GM21737 (cell line): ENCODE results near the gene OR10G7.
"Not testable (repeated sequence)": the region's sequence is repeated elsewhere in the genome, so short reads cannot be mapped to it uniquely, and the experiment has no call there.

Experiments
- ATAC-seq: cut with Tn5 transposase; IDR thresholded peaks from one replicate; pipeline ENCODE4 v1.9.1; 2021; ENCODE audit warnings: mild to moderate bottlenecking, moderate library complexity; ENCODE audit not compliant: unreplicated experiment

The OR10G7 gene

GRCh38 chr11:124043420-124043819, 2.3 kb upstream of the OR10G7 start:
- ATAC-seq = no peak

DNA sequence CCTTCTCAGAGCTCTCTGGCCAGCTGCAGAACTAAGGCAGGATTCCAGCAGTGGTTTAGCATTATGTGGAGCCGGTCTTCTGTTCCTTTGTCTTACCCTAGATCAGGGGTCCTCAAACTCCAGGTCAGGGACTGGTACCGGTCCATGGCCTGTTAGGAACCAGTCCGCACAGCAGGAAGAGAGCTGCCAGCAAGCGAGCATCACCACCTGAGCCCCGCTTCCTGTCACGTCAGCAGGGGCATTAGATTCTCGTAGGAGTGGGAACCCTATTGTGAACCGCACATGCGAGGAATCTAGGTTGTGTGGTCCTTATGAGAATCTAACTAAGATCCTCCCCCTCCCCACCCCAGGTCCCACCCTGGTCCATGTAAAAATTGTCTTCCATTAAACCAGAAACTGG, 1.6 kb downstream of the OR10G7 start:
- ATAC-seq = no peak

DNA sequence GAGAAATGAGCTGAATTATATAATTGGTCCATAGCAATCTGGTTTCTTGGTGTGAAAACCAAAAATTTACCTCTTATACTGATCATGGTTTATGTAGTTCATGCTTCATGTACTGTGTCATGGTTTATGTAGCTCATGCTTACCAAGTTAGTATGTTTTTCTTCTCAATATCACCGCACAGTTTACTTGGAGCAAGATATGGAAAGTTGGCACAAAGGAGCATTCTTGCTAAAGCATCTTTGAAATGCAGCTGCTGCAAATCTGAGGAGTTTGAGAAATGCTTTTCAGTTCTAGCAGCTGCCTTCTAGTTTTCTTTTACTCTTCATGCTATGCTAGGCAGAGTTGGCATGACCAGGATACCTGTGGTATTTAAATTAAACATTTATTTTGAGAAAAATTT, 4.5 kb downstream of the OR10G7 start:
- ATAC-seq = no peak

- ATAC-seq = no peak
Measured at GRCh38 chr11:124026498-124026897, 14.6 kb downstream of the OR10G7 start, which contains the start of gene OR10G8. OR10G8 (plus strand) TSS chr11:124026798; CDS start chr11:124029623, 2,825 bp downstream.

DNA sequence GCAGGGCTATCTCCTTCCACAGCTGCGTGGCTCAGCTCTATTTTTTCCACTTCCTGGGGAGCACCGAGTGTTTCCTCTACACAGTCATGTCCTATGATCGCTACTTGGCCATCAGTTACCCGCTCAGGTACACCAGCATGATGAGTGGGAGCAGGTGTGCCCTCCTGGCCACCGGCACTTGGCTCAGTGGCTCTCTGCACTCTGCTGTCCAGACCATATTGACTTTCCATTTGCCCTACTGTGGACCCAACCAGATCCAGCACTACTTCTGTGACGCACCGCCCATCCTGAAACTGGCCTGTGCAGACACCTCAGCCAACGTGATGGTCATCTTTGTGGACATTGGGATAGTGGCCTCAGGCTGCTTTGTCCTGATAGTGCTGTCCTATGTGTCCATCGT, 25.3 kb downstream of the OR10G7 start:
- not testable (repeated sequence) for ATAC-seq

DNA sequence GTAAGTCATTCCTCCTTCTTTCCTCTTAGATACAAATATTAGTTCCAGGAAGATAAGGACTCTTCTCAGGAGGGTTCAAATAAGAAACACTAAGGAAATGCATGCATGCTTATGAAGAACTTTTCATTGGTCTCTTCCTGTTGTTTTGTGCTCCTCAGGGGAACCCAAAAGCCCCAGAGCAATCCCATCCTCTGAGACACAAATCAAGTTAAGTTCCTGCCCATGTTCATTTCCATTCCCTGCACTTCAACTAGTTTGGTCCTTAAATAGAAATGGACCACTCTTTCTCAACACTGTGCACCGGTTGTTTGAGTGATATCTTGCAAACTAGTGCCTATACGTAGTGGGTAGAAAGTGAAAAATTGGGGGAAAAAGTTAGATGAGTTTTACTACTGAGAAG, 28.4 kb downstream of the OR10G7 start, which contains the start of gene OR10G4:
TSS of gene OR10G4 (plus strand) at position 301 of the 400 bp plus-strand sequence. CDS start 2,578 bp downstream, outside the sequence.
- ATAC-seq = no peak

DNA sequence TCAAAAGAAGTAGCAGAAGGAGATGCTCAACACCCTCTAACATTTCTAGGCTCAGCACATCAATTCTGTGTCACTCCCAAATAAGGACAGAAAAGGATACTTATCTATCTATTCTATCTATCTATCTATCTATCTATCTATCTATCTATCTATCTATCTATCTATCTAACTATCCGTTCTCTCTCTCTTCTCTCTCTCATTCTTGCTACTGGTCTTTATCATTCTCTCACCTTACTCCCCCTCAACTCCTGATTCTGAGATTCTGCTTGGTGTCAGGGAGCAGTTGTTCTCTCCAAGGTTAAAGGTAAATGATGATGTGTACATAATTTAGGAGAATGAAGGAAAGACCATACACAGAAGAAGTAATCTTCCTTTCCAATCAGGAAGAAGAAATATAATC, 46.0 kb downstream of the OR10G7 start, which contains the start of gene OR10G6:
TSS of gene OR10G6 (minus strand) at position 43 of the 400 bp plus-strand sequence. CDS start at position 43, 0 bp downstream.
- ATAC-seq = no peak
